Lung (tissue), 12 donors: ENCODE data around the gene ZEB1. TPM values are rescaled to one million over a fixed set of nuclear protein-coding genes. Genes with fewer than 3 reads are reported as not detected.

Experiments
- ATAC-seq: fragments of 200-7000 bp; cut with Tn5 transposase; one replicate; pipeline ENCODE4 v1.9.1; 2020; ENCODE audit warnings: moderate number of reproducible peaks; ENCODE audit not compliant: insufficient read depth, low FRiP score
- DNase-seq, 3 donors: peaks; one replicate each; pipeline ENCODE4 v3.0.0-alpha.2; 2013 to 2017
- H3K27ac ChIP-seq, 2 donors: one replicate each; pipeline ENCODE4 v1.5.1; 2013; ENCODE audit warnings: mild to moderate bottlenecking in 2 of 2, moderate library complexity in 2 of 2, control low read depth in 1 of 2, inconsistent platforms in 1 of 2, low read depth in 1 of 2, low read length in 1 of 2
- H3K27me3 ChIP-seq, 3 donors: one replicate each; pipeline ENCODE4 v1.5.1; 2013; ENCODE audit warnings: low read length in 2 of 3; ENCODE audit not compliant: control insufficient read depth in 3 of 3, insufficient read depth in 3 of 3
- H3K36me3 ChIP-seq, 4 donors: one replicate each; pipeline ENCODE4 v1.5.1; 2013; ENCODE audit warnings: low read length in 4 of 4, mild to moderate bottlenecking in 1 of 4, moderate library complexity in 1 of 4; ENCODE audit not compliant: control insufficient read depth in 4 of 4, insufficient read depth in 4 of 4
- H3K4me1 ChIP-seq, 5 donors: one replicate each; pipeline ENCODE4 v1.5.1; 2013; ENCODE audit warnings: low read length in 5 of 5, mild to moderate bottlenecking in 2 of 5, moderate library complexity in 1 of 5; ENCODE audit not compliant: control insufficient read depth in 5 of 5, insufficient read depth in 5 of 5
- H3K4me3 ChIP-seq: one replicate; pipeline ENCODE4 v1.5.1; 2013; ENCODE audit warnings: mild to moderate bottlenecking, control low read depth, moderate library complexity
- H3K9ac ChIP-seq, 2 donors: one replicate each; pipeline ENCODE4 v1.5.1; 2013; ENCODE audit warnings: low read length in 2 of 2, control low read depth in 1 of 2; ENCODE audit not compliant: insufficient read depth in 1 of 2
- H3K9me3 ChIP-seq, 4 donors: one replicate each; pipeline ENCODE4 v1.5.1; 2013; ENCODE audit warnings: low read length in 3 of 4, mild to moderate bottlenecking in 1 of 4, moderate library complexity in 1 of 4; ENCODE audit not compliant: control insufficient read depth in 4 of 4, insufficient read depth in 3 of 4
- WGBS, 2 donors: extraction: QIAGEN DNeasy Blood & Tissue Kit; methylation state at CpG; one replicate each; pipeline ENCODE4 v1.1.7; 2013; 5-methylcytosine and 5-hydroxymethylcytosine counted together
- polyA plus RNA-seq, 2 donors: library from polyadenylated mRNA; stranded (reverse); fragments of 200-250 nt; gene quantifications; one replicate each; pipeline ENCODE4 v1.2.1, GENCODE V29; 2013
- total RNA-seq, 2 donors: library from RNA; depleted of rRNA in 1 of 2; stranded (reverse); fragments of >200 nt in 1 of 2; gene quantifications; one replicate each; pipeline ENCODE4 v1.2.1, GENCODE V29; 2014 to 2021
- TF ChIP-seq, protein P1 (sequence below): IDR thresholded peaks from 2 replicates; pipeline ENCODE4 v1.5.1; 2012; ENCODE audit warnings: mild to moderate bottlenecking; ENCODE audit errors: control extremely low read depth, extremely low read depth
- donor health status: control.
- donor health status: control.
- donor health status: Bipolar disorder and iron deficiency.
- donor health status: healthy.
- donor health status: DM: yes; HTN: yes; CAD: no.

The ZEB1 gene
- total and polyA plus RNA-seq, 4 donors = 8.4 to 86.9 (median 19.5) TPM

- TF ChIP-seq, protein P1, sequence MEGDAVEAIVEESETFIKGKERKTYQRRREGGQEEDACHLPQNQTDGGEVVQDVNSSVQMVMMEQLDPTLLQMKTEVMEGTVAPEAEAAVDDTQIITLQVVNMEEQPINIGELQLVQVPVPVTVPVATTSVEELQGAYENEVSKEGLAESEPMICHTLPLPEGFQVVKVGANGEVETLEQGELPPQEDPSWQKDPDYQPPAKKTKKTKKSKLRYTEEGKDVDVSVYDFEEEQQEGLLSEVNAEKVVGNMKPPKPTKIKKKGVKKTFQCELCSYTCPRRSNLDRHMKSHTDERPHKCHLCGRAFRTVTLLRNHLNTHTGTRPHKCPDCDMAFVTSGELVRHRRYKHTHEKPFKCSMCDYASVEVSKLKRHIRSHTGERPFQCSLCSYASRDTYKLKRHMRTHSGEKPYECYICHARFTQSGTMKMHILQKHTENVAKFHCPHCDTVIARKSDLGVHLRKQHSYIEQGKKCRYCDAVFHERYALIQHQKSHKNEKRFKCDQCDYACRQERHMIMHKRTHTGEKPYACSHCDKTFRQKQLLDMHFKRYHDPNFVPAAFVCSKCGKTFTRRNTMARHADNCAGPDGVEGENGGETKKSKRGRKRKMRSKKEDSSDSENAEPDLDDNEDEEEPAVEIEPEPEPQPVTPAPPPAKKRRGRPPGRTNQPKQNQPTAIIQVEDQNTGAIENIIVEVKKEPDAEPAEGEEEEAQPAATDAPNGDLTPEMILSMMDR = no peak
- Histone ChIP-seq H3K27me3 (peaks cover 0 to 27% (median 4%) of the 10 kb centered on the region in 3 donors), H3K4me3 (no peak overlapping the region), H3K9ac (no peak overlapping the region), H3K9me3 (no peaks in the 10 kb centered on the region), H3K36me3 (no peaks in the 10 kb centered on the region), H3K27ac (no peak overlapping the region), H3K4me1 (peaks cover 0 to 16% (median 0%) of the 10 kb centered on the region in 5 donors)
- no peak for ATAC-seq
- 28 to 55% methylated on average over 1 of the region's 1 CpG for WGBS, 2 donors
- no peak for DNase-seq
These were observed 26.9 kb downstream of the ZEB1 start for GRCh38 chr10:31345886-31346285.

DNA sequence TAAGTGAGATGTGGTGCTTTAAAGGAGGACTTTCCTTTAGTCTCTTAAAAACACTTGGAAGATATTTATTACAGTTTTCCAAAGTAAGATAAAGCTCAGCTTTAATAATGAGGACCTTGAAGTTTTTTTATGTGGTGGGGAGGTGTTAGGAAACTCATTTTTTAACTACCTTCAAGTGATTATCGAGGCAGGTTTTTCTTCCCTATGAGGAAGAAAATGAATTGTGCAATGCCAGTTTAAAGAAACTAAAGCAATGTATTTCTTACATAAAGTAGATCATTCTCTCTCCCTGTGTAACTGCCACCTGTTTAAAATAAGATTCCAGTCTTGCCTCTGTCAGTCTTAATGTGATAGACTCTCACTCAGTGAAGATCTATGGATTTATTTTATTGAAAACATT, 27.9 kb downstream of the ZEB1 start:
- Histone ChIP-seq H3K36me3 (no peaks in the 10 kb centered on the region), H3K9me3 (no peaks in the 10 kb centered on the region), H3K9ac (no peak overlapping the region), H3K4me3 (no peak overlapping the region), H3K27ac (no peak overlapping the region), H3K4me1 (peaks cover 0 to 11% (median 0%) of the 10 kb centered on the region in 5 donors), H3K27me3 (peaks cover 0 to 22% (median 4%) of the 10 kb centered on the region in 3 donors)
- WGBS, 2 donors = 14 to 43% methylated on average over 1 of the region's 1 CpG
- no peak for DNase-seq
- no peak for ATAC-seq
- TF ChIP-seq, protein P1 = no peak

DNA sequence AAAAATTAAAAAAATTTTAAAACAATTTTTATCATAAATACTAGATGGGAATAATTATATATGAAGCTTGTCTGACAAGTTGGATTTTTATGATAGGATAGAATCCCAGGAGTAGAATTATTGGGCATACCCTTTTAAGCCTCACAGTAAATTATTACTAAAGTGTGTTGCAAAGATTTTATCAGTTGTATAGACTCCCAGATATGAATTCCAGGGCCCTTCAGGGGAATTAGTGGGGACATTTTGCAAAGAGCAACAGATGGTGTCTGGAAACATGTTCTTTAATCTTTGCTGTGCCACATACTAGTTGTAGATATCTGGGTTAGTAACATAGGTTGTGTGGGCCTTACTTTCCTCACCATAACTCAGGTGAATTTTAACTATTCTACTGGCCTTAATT, 28.7 kb downstream of the ZEB1 start:
- H3K27ac ChIP-seq = no peak overlapping the region
- H3K9ac ChIP-seq = no peak overlapping the region
- TF ChIP-seq, protein P1 = no peak
- no peaks in the 10 kb centered on the region for H3K36me3 ChIP-seq
- H3K9me3 ChIP-seq = no peaks in the 10 kb centered on the region
- ATAC-seq = no peak
- no peak for DNase-seq
- peaks cover 0 to 20% (median 4%) of the 10 kb centered on the region in 3 donors for H3K27me3 ChIP-seq
- no peak overlapping the region for H3K4me3 ChIP-seq
- H3K4me1 ChIP-seq = peaks cover 0 to 11% (median 0%) of the 10 kb centered on the region in 5 donors

GRCh38 chr10:31350891-31351290, 31.9 kb downstream of the ZEB1 start:
- Histone ChIP-seq H3K4me3 (no peak overlapping the region), H3K27ac (no peak overlapping the region), H3K9ac (no peak overlapping the region), H3K4me1 (peaks cover 0 to 5% (median 0%) of the 10 kb centered on the region in 5 donors), H3K9me3 (no peaks in the 10 kb centered on the region), H3K27me3 (peaks cover 0 to 17% (median 4%) of the 10 kb centered on the region in 3 donors), H3K36me3 (no peaks in the 10 kb centered on the region)
- DNase-seq (no peak), ATAC-seq (no peak)
- TF ChIP-seq, protein P1 = no peak
- WGBS, 2 donors = 92 to 94% methylated on average over 1 of the region's 1 CpG
